GM18505 (cell line): ENCODE measurements around the gene PRRT1.
A peak's percentile ranks its signal among the peaks of the same experiment; 100 is the strongest.
"Not testable (repeated sequence)": the region's sequence is repeated elsewhere in the genome, so short reads cannot be mapped to it uniquely, and the experiment has no call there.

ENCODE experiments used
- ATAC-seq: cut with Tn5 transposase; IDR thresholded peaks from one replicate; pipeline ENCODE4 v1.9.1; 2021; ENCODE audit not compliant: unreplicated experiment
- POLR2A ChIP-seq: IDR thresholded peaks from 4 replicates; pipeline ENCODE4 v1.6.1; 2011; ENCODE audit warnings: borderline replicate concordance; ENCODE audit not compliant: insufficient read depth, insufficient read length; ENCODE audit errors: extremely low read depth

Gene PRRT1

DNA sequence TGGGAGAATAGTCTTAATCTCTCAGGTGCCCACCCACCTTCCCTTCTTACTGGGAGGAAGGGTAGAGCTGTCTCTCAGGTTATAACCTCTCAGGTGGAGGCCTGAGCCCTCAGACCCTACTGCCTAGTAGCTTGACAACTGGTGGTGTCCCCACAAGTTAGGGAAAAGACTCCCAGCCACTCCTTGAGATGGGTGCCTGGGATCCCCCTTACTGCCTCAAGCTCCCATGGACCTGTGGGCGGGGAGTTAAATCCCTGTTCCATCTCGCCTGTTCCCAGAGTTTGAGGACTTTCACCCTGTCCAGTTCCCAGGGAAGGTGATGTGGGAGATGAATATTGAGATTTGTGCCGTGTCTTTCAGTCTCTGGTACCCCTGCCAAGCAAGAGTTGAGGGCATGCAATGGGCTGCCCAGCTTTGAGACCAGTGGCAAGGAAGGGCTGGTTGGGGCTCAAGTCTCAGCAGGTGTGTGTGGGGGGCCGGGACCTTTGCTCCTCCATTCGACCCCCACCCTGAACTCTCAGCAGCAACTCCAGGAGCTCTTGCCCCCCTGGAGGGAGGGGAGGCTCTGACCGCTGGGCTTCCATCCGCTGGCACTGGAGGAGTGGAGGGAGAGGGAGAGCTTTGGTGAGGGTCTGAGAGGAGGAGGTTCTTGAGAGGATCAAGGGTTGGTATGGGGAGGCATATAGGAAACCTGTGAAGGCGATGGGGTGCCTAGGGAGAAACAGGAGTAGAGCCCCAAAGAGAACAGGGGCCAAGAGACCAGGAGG, 39.4 kb upstream of the PRRT1 start:
- ATAC-seq: no peak
- TF ChIP-seq POLR2A: no peak

DNA sequence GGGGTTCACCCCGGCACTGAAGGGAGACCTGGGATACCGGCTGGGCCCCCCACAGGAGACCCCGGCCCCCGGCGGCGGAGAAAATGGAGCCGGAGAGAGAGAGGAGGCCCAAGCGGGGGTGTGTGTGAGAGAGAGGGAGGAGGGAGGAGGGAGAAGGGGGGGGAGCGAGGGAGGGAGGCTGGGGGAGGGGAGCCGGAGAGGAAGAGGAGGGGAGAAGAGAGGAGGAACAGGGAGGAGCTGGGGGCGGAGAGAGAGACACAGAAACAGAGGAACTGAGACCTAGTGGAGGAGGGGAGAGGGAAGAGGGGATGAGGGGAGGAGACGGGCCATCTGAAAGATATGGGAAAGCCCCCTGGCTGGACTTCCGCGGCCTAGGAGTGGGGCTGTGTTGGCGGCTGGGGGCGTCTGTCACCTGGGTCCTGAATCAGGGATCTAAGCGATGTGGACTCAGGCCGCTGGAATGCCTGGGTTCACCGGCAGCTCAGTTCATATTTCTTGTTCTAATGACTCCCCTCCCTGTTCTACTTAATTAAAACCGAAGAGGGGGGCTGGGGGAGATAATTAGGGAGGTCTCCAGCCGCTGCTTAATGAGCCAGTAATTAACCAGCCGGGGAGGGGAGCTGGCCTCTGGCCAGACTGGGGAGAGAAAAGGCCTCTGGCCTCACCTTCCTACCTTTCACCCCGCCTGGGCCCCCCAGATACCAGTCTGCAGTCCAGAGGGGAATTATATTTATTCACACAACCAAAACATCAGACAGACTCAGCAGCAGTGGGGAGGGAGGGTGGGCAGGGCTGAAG, 38.5 kb upstream of the PRRT1 start, which contains the start of gene PBX2:
Gene PBX2, minus strand, starts transcription at position 149 of the 798 bp plus-strand sequence. CDS start 287 bp downstream, outside the sequence.
- peak; percentile 84 for TF ChIP-seq POLR2A
- ATAC-seq: peak; percentile 59

DNA sequence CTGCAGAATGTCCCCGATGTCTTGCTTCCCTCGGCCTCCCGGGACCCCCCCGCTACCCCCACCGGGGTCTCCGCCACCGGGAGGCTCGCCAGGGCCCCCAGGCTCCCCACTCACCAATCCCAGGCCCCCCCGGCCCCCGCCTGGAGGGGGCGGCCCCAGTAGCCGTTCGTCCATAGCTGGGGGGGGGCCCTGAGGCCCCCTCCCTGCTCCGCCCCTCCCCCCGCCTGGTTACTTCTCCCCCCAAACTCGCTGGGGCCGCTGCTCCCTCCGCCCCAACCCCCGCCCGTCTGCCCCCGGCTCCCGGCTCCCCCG, 38.0 kb upstream of the PRRT1 start:
- no peak for TF ChIP-seq POLR2A
- no peak for ATAC-seq

DNA sequence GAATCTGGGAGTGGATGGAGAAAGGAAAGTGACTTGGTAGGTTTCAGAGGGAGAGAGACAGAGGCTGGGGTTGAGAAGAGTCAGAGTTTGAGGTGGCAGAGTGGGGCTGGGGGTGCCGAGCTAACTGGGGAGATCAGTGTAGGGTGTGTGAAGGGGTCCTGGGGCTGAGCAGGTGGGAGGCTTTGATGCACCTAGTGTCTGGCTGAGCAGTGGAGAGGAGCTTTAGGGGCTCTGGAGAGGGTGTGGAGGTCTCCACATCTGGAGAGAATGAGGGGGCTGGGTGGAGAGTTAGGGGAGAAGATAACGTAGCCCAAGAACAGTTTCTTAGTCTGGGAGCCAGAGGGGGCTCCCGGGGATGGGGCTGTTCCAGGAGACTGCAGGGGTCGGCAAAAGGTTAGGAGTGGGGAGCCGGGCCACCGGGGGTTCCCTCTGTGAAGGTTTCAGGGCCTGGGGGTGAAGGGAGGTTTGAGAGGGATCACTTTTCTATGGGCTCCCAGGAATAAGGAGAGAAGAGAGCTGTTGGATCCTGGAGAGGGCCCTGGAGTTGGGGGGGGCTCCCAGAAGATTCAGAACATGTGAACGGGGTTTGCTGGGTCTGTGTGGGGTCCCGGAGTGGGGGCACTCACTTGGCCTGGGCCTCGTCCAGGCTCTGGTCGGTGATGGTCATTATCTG, 37.5 kb upstream of the PRRT1 start:
- no peak for TF ChIP-seq POLR2A
- ATAC-seq: no peak

DNA sequence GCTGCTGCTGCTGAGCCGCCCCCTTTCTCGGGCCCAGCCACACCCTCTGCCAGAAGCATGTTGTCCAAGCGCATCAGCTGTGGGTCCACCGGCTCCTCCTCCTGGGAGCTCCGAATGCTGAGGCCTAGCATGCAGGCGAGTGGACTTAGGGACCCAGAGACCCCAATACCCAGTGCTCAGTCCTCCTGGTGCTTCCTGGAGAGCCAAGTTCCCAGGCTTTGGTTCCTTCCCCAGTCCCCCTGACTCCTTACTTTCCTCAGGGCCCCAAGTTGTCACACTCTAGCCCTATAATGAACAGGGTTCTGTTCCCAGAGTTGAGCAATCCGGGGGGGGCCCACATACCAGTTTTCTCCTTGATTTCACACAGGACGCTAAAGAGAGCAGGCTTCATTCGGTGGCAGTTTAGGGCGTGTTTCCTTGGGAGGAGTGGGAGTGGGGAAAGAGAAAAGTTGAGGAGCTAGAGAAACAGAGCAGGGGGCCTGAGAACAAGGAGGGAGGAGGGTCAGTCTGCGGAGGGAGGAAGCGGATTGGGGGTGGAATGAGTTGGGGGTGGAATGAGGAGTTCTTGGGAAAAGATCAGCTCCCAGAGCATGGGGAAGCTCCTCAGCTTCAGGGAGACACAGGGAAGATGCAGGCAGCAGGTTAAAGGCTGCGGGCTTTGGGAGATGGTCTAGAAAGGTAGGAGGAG, 36.8 kb upstream of the PRRT1 start:
- TF ChIP-seq POLR2A: no peak
- no peak for ATAC-seq

DNA sequence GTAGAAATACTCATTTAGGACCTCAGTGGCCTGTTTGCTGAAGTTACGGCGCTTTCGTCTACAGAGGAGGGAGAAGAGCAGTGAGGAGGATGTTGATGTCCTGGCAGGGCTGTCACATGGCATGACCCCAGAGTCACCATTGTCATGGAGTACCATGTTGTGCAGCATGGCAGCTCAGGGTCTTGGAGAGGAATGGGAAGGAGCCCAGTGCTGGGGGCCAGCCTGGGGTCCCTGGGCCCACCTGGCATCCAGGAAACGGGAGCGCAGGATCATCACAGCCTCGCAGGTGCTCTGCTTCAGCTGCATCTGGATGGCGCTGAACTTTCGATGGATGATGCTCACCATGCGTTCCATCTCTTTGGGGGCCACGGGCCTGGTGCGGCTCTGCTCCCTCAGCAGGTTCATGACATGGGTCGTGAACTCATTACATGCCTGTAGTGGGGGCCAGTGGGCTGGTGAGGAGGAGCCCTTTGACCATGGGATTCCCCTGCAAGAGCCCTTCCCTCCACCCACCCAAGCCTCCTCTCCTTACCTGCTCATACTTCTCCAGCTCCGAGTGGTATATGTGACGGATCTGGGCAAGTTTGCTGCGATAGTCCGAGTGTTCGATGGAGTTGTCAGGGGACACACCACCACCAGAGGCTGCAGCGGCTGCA, 36.1 kb upstream of the PRRT1 start:
- not testable (repeated sequence) for ATAC-seq

DNA sequence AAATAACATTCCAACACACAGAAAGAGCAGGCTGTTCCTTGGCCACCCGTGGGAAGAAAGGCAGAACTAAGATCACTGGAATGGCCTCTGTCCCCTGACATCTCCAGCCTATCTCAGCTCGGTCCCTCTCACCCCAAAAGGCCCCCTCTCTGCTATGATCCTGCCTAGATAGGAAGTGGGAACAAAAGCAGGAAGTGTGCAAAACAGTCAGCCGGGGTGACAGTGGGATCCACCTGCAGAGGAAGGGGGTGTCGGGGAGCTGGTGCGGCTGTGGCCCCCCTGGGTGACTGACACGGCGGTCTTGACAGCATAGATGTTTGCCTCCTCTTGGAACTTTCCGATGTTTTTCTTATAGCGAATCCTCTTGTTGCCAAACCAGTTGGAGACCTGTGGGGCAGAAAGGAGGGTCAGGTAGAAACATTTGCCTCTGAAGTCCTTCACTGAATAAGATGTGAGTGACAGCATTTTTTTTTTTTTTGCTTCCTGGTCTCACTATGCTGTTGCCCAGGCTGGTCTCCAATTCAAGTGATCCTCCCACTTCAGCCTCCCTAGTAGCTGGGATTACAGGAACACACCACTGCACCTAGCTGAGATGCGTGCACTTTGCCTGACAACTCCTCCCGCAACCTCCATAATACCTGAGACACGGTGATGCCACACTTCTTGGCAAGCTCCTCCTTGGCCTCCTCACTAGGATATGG, 35.4 kb upstream of the PRRT1 start:
- ATAC-seq: no peak
- TF ChIP-seq POLR2A: no peak

DNA sequence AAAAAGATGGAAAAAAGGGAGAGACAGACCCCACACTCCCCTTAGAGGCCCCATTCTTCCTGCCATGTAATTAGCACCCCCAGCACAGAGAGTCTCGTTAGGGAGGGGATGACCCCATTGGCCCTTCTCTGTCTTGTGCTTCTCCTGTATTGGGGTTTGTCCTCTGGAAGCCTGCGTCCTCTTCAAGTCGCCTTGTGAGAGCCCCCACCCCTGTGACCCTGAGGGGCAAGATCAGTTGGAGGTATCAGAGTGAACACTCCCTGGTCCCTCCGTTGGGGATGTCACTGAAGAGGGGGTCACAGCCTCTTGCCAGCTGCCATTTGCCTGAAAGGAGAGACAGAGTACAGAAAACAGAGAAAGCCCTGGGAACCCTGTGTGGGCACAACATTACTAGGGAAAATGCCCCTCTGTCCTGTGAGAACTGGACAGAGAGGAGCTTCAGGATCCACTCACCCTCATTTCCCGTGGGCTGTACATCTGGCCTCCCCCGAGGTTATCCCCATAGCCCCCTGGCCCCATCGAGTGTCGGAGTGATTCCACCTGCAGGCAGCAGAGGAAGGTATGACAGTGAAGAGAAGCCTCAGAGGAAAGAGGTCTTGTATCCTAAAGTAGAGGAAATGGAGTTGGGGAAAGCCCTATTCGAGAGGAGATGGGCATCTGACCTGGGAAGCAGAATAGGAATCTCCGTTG, 34.6 kb upstream of the PRRT1 start:
- ATAC-seq: not testable (repeated sequence)

DNA sequence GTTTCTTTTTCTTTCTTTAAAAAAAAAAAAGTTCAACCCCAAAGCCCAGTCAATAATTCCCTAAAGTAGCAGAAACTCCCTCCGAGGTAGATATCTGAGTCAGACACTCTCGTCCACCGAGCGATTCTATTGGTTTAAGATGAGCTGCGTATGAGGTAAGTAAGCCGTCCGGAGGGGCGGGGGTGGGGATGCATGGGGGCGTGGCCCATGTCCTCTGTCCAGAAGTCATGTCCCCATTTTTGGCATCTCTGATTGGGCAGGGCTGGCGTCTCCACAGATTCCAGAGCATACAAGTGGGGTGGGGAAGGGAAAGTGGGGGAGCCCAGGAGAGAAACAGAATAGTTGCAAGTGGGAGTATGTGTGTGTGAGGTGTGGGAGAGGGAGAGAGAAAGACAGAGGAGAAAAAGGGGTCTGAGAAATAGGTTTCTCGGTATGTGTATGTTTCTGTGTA, 34.0 kb upstream of the PRRT1 start:
- not testable (repeated sequence) for ATAC-seq

DNA sequence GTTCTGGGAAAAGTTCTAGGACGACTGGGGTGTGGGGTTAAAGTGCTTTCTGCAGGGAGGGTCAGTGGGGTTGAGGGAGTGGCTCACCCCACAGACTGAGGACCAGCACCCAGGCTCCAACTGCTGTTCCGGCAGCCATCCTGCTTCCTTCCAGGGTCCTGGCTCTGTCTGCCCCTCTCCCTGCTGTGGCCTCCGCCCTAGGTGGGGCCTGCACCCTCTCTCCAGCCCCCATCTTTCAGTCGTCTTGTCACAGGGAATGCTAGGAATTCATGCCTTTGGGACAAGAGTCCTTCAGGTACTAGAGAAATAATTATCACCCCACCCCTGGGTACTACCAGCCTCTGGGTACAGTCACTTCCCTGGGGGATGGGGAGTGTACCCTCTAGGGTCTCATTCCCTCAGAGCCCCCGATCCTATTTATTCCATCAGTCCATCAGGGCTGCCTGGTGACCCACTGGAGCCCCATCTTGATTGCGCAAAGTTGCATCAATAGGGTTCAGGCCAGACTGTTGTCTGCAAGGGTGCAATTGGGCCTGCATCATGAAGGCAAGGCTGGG, 32.4 kb upstream of the PRRT1 start, which contains the start of gene AGER:
Gene AGER, minus strand, starts transcription at position 170 of the 557 bp plus-strand sequence. Its CDS starts 31 bp downstream, at position 139.
- no peak for ATAC-seq
- TF ChIP-seq POLR2A: peak; percentile 26

DNA sequence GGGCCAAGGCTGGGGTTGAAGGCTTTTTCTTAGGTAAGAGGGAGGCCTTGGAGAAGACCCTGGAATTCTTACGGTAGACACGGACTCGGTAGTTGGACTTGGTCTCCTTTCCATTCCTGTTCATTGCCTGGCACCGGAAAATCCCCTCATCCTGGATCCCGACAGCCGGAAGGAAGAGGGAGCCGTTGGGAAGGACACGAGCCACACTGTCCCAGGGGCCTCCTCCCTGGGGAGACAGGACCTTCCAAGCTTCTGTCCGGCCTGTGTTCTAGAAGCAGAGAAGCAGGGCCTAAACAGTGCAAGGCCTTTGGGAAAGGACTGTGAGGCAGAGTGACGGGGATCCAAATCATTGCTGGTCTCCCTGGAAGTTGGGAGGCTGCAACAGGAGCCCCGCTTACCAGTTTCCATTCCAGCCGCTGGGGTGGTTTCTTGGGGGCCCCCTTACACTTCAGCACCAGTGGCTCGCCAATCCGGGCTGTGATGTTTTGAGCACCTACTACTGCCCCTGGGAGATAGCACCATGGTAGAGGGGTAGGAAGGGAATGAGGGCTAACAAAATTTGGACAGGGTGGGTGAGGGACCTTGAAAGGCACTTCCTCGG, 31.8 kb upstream of the PRRT1 start:
- TF ChIP-seq POLR2A: no peak
- no peak for ATAC-seq
